Muscle of back (tissue), 11 donors: ENCODE results near the gene DGKQ. TPM values are rescaled to one million over a fixed set of nuclear protein-coding genes. Genes with fewer than 3 reads are reported as not detected.

Experiments
- DNase-seq, 3 donors: peaks; one replicate each; pipeline versions ENCODE4 v3.0.0 to v3.0.0-alpha.2; 2013
- polyA plus RNA-seq, 10 donors: library from polyadenylated mRNA; unstranded; fragments of 120-200 nt; gene quantifications; one replicate each; pipeline ENCODE4 v1.2.1, GENCODE V29; 2013; ENCODE audit not compliant: insufficient read length in 10 of 10

DGKQ gene
- polyA plus RNA-seq, 10 donors = 3.4 to 6.1 (median 4.4) TPM

DNA sequence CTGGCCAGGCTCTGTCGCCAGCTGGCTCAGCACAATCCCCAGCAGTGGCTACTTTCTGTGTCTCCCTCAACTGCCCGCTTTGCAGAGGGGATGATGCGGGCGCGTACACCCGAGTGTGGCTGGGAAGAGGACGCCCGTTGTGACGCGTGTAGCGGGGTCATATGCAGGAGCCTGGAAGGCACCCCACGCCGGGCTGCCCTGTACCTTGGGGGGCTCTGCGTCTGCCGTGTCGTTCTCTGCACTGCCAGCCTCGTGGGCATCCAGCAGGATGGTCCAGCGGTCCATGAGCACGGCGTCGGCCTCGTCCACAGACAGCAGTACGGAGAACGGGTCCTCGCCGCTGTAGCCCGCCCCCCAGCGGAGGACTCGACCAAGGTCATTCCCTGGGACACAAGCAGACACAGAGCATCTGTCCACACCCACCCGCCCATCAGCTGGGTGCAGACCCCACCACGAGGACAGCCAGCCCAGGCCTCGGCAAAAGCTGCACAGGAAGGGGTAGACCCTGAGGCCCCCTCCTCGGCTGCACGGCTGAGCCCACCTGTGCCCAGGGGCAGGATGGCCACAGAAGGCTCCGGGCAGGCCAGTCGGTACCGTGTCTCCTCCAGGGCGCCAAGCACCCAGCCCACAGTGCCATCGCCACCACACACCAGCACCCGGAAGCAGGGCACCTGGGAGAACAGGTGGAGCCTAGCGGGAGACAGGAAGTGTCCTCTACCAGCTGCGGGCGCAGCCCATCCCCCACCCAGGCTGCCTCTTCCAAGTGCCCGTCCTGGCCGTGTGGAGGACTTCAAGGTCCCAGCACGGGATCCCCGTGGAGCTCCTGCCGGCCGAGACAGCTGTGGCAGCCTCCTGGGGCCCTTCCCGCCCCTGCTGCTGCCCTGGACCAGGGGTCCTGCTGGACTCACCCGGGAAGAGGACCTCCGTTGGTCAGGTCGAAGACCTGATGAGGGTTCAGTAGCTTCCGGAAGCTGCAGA lies 10.8 kb downstream of the DGKQ start:
- no peak for DNase-seq

GRCh38 chr4:961351-962230 lies 11.8 kb downstream of the DGKQ start:
- no peak for DNase-seq

DNA sequence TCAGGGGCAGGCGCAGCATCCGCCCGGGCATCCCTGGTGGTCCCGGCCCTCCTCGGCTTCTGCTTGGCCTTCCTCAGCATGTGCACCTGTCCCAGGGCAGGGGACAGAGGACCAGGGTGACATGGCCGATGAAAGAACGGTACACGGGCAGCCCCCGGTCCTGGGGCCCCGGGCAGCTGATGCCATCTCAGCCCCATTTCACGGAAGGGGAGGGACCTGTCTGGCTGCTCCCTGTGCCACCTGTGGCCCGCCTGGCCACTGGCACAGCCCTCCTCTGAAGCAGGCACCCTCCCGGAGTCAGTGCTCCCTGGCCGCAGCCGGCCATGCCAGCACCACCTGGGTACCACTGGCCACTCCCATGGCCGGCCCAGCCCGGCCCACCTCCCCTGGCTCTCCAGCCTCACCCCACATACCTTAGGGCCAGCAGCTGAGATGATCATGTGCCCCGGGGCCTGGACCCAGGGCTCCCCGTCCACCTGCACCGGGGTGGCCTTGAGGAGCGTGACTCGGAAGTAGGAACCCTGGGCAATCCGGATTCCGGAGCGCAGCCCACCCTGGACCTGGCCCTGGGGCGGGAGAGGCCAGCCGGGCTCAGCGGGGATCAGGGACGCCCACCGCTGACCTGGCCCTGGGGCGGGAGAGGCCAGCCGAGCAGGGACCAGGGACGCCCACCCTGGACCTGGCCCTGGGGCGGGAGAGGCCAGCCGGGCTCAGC lies 12.6 kb downstream of the DGKQ start:
- DNase-seq = no peak

GRCh38 chr4:960140-960635 lies 13.2 kb downstream of the DGKQ start:
- DNase-seq = no peak

DNA sequence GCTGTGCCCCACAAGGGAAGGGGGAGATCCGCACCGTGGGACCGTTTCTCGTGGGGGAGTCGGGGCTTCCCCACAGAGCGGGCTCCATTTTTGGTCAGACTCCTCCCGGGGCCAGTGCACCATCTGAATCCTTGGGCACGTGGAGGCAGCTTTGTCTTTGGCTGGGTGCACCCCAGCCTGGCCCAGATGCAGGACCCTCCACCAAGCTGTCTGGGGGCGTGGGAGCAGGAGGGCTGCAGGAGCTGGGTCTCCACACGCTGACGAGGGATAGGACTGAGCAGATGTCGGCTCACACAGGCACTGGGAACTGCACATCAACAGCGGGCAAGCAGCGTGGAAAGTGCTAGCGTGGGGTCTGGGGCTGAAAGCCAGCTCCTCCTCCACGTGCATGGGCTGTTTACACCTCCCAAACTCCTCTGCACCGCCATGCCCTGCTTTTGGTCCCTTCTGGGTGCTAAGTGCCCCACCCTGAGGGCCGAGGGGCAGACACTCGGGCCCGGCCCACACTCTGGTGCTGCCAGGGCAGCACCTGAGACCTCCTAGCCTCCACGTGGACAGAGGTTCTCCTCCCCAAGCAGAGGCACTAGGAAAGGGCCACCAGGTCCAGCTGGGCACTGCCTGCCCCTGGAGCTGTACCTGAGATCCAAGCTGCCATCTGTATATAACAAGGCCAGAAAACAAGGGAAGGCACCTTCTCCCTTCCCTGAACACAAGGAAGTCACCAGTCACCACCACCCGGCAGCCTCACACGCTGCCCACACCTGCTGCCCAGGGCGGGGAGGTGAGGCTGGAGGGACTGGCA lies 13.8 kb downstream of the DGKQ start:
- DNase-seq = no peak

DNA sequence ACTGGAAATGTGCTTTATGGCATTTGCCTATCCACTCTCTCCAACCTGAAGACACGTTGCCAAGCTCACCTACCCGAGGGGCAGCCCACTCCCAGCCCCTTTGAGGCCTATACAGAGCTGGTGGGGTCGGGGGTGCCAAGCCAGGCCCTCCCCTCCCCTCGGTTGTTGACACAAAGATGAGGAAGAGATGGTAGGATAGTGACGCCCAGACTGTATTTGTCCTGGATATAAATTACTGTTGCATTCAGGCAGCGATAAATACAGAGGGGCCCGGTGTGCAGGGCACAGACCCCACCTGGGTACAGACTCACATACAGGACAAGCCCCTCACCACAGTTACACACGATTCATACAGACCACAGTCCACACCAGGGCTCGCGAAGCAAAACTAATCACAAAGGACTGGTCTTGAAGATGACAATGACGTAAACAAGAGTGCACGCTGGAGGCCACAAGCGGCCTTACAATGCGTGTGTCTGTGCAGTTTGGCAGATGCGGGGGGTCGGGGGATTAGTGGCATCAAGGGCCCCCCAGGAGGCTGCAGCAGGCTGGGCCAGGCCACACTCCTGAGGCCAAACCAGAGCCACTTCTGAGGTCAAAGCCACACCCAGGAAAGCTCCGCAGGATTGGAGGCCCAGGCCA lies 14.6 kb downstream of the DGKQ start:
- no peak for DNase-seq

- DNase-seq = no peak
These were observed 15.1 kb downstream of the DGKQ start for GRCh38 chr4:958314-958665.

DNA sequence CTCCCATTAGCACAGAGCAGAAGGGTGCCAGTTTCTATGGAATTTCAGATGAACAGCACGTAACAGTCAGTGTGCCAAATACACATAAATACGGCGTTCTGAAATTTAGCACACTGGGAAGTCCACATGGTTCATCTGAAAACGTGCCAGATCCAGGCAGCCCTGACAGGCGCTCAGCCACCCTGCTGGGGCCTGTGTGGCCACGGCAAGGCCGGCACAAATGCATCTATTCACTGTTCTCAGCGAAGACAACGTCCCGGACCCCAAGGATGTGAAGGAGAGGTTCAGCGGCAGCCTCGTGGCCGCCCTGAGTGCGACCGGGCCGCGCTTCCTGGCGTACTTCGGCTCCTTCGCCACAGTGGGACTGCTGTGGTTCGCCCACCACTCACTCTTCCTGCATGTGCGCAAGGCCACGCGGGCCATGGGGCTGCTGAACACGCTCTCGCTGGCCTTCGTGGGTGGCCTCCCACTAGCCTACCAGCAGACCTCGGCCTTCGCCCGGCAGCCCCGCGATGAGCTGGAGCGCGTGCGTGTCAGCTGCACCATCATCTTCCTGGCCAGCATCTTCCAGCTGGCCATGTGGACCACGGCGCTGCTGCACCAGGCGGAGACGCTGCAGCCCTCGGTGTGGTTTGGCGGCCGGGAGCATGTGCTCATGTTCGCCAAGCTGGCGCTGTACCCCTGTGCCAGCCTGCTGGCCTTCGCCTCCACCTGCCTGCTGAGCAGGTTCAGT lies 15.6 kb downstream of the DGKQ start:
- no peak for DNase-seq

GRCh38 chr4:957231-957580 lies 16.2 kb downstream of the DGKQ start:
- DNase-seq = no peak

DNA sequence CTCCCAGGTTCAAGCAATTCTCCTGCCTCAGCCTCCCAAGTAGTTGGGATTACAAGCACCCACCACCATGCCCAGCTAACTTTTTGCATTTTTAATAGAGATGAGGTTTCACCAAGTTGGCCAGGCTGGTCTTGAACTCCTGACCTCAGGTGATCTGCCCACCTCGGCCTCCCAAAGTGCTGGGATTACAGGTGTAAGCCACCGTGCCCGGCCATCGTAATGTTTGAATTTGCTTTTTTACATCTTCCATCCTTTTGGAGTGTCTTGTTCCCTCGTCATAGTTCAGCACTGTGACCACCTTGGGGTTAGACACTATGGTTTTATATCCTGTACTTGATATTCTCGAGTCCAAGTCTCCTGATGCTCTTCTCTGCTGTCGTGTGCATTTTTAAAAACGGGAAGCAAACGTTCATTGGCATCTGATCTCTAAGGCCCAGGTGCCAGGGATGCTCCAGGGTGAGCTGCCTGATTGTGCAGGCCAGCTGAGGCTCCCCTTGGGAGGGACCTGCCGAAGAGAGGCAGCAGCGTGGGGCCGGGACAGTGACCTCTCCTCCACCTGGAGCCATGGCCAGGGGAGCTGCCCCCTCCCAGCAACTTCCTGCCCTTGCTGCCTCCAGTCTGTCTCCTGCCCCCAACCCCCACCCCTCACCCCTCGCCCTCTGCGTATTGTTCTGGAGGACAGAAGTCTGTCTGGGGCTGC lies 16.7 kb downstream of the DGKQ start:
- DNase-seq = no peak

DNA sequence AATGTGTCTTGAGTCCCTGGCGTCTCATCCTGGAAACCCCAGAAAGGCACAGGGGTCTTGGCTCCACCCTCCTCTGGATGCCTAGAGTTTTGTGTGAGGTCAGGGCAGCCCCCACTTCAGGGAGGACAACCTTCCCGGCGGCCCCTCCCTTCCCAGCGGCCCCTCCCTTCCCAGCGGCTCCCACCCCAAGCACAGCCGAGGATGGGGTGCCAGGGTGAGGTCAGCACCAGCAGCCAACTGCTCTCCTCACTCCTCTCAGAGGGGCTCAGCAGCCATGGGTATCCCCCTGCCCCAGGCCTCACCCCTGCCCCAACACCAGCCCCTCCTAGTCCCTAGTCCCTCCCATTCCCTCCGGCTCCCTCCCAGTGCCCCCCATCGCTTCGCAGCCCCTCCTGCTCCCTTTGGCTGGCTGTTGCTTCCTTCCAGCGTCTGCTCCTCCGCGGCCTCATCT lies 17.4 kb downstream of the DGKQ start:
- DNase-seq = no peak

- DNase-seq = no peak
These were observed 18.0 kb downstream of the DGKQ start for GRCh38 chr4:955161-955921.

- DNase-seq = no peak
These were observed 19.0 kb downstream of the DGKQ start for GRCh38 chr4:954211-955020.

- no peak for DNase-seq
These were observed 19.8 kb downstream of the DGKQ start for GRCh38 chr4:953574-953915.

- no peak for DNase-seq
These were observed 20.3 kb downstream of the DGKQ start for GRCh38 chr4:952881-953573.

GRCh38 chr4:951594-952468 lies 21.5 kb downstream of the DGKQ start:
- no peak for DNase-seq
